GM12873 (cell line): ENCODE measurements around the gene ASRGL1.

Source experiments
- CTCF ChIP-seq: IDR thresholded peaks from 2 replicates; pipeline ENCODE4 v1.5.1; 2012; ENCODE audit warnings: low read depth, mild to moderate bottlenecking, moderate library complexity, low read length, control low read depth; ENCODE audit not compliant: insufficient read depth; ENCODE audit errors: missing control alignments

ASRGL1 gene

DNA sequence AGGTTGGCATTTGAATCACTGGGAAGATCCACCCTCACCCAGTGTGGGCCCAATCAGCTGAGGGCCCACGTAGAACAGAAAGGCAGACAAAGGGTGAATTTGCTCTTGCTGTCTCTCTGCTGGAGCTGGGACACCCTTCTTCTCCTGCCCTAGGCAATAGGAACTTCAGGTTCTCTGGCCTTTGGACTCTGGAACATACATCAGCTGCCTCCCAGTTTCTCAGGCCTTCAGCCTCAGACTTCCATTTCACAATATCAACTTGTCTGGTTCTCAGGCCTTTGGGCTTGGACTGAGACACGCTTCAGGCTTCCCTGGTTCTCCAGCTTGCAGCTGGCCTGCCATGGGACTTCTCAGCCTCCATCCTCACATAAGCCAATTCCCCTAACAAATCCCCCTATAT is 14.7 kb upstream of the ASRGL1 start:
- no peak for TF ChIP-seq CTCF

DNA sequence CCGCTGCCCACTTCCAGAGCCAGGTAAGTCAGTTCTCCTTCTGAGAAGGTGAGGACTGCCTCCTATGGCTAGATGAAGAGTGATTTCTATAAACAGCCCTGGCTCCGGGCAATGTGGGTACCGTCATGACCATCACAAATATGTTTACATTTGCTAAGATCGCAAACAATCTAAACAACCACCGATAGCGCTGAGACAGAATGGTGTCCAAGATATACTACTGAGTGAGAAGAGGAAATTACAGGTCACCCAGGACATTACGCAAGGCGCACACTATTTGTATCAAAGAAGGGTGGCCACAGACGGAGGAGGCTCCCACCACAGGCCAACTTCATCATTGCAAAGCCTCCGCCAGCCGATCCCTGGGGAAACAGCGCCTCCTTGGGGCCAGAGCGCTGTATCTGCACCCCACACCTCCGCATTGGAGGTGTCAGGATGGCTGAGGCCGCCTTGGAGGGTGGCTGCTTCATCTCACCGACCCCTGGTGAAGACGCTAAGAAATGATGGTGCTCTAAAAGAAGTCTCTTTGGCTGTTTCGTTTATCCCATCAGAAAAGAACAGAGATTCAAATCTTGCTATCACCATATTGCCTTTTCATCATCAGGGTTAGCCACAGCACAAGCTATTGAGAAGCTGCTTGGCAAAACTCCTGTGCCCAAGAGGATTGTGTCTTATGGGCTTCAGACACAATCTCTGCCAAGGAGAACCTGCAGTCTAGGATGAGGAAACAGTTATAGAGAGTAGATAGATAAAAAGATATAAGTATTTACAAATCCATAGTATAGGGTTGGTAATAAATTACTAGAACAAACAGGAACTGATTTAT is 12.3 kb upstream of the ASRGL1 start:
- TF ChIP-seq CTCF: peak; percentile 93

DNA sequence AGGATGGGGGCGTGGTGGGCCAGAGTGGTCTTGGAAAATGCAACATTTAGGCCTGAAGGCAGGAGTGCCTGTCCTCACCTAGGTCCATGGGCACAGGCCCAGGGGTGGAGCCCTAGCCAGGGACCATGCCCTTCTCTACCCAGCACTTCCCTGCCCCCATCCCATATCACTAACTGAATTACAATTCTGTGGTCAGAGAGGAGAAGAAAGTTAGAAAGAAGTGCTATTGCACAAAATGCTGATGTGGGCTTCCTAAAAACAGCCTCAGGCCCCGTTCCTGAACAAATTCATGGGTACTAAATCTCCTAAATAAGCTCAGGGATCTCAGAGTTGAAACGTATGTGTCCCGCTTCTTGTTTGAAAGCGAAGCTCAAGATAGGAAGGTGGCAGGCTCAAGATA is 3.5 kb upstream of the ASRGL1 start:
- no peak for TF ChIP-seq CTCF

DNA sequence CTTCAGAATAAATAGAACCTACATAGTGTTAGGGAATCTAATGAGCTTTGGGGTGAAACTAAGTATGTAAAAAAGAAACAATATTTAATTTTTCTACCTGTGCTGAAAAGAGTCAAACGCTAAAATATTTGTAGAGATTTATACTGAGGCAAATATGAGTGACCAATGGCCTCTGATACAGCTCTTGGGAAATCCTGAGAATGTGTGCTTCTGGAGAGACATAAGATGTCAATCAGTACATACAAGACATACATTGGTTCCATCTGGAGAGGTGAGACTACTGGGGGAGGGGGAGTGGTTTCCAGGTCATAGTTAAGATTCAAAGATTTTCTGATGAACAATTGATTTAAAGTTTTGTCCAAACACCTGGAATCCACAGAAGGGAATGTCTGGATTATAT is 970 bp downstream of the ASRGL1 start:
- no peak for TF ChIP-seq CTCF

DNA sequence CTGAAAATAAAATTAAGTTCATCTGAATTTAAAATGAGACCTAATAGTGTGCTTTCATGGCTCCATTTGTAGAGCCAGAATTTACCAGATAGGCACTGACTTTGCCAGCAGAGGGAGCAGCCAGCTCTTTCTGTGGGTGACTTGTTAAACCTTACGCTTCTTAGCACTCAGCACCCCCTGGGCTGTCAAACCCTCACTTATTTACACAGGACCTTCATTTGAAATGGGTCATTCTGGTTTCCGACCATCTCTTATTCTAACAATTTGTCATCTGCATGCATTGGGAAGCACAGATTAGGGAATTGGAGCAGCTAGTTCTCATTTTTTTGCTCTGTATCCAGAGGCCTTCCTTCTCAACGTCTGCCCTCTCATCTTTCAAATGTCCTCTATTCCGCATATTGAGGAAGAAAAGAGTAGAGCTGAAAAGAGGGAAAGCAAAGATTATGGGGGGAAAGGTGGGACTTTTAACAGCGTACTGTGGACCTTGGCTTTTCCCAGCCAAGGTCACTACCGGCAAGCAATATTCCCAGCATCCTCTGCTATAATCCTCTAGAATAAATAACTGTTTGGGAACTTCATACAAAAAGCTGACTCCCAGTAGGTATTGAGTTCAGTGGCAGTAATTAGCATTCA is 3.1 kb downstream of the ASRGL1 start:
- TF ChIP-seq CTCF: peak; percentile 82

- no peak for TF ChIP-seq CTCF
Observed at GRCh38 chr11:62341588-62341987, 4.3 kb downstream of the ASRGL1 start.

DNA sequence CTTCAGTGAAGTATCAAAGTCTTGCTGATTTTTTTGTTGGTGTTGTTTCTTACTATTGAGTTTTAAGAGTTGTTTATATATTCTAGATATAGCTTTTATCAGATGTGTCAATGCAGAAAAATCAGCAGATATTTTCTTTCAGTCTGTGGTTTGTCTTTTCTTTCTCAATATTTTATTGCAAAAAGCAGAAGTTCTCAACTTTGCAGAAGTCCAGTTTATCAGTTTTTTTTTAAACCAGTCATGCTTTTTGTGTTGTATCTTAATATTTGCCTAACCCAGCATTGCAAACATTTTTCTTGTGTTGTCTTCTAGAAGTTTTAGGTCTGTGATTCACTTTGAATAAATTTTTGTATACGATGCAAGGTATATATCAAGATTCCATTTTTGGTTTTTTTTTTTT is 7.0 kb downstream of the ASRGL1 start:
- no peak for TF ChIP-seq CTCF
